22Rv1 (cell line): Measurements from ENCODE around the gene KCNJ14.

Experiments
- CTCF ChIP-seq: fragments of 450-650 bp; IDR thresholded peaks from 2 replicates; pipeline ENCODE4 v1.5.1; 2017; ENCODE audit warnings: mild to moderate bottlenecking
- ZFX ChIP-seq: fragments of 450-650 bp; IDR thresholded peaks from 2 replicates; pipeline ENCODE4 v1.6.1; 2017; ENCODE audit warnings: antibody characterized with exemption, borderline replicate concordance

DNA sequence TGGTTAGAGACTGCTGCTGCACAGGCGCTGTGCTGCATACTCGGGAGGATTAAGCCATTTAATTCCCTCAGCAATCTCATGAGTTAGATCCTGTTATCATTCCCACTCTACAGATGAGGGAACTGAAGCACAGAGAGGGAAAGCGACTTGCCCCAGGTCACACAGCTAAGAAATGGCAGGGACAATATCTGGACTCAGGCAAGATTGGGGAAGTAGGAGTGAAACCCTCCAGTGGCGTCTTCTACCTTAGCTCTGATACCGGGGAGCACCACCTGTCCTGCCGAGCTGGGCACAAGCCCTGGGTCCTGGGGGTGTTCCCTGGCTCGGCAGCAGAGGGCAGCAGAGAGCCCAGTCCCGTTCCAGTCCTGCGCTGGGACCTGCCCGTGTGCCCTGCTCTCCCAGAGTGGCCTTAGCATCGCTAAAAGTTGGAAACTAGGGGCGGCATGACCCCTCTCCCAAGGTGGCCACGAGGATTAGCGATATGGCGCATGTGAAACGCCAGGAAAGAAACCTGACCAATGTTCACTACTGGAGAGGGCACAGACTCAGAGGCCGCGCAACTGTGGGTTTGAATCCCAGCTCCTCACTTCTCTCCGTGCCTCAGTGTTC is 34.3 kb downstream of the KCNJ14 start:
- TF ChIP-seq CTCF (peak; percentile 97), ZFX (no peak)
